HepG2 (cell line): ENCODE measurements around the gene ALX4. TPM values are rescaled to one million over a fixed set of nuclear protein-coding genes. Genes with fewer than 3 reads are reported as not detected.

ENCODE experiments used
- BCL6 ChIP-seq: IDR thresholded peaks from 2 replicates; pipeline ENCODE4 v1.6.1; 2016; ENCODE audit warnings: missing genetic modification reagents, missing compliant biosample characterization
- CHCHD3 ChIP-seq: sonication (generic); formaldehyde crosslinking; IDR thresholded peaks from 2 replicates; pipeline ENCODE4 v1.8.0; 2022; ENCODE audit warnings: mild to moderate bottlenecking, missing genetic modification reagents, moderate library complexity
- KAT2B ChIP-seq: fragments of 150-350 bp; IDR thresholded peaks from 2 replicates; pipeline ENCODE4 v1.6.1; 2014; ENCODE audit warnings: low read depth, low read length, borderline replicate concordance
- MEIS1 ChIP-seq: sonication (generic); formaldehyde crosslinking; IDR thresholded peaks from 2 replicates; pipeline ENCODE4 v1.9.0; 2021; ENCODE audit warnings: mild to moderate bottlenecking, missing genetic modification reagents, moderate library complexity, borderline replicate concordance
- PHF20 ChIP-seq: sonication (generic); formaldehyde crosslinking; IDR thresholded peaks from 2 replicates; pipeline ENCODE4 v1.5.0; 2020; ENCODE audit warnings: mild to moderate bottlenecking, missing genetic modification reagents
- POLR2AphosphoS5 ChIP-seq: IDR thresholded peaks from 2 replicates; pipeline ENCODE4 v1.6.1; 2012; ENCODE audit warnings: low read depth, low read length
- POLR2G ChIP-seq: fragments of 200-400 bp; formaldehyde crosslinking; IDR thresholded peaks from 2 replicates; pipeline ENCODE4 v1.6.1; 2018; ENCODE audit warnings: mild to moderate bottlenecking, low read depth, low read length, moderate library complexity
- PRMT3 ChIP-seq: sonication (generic); formaldehyde crosslinking; IDR thresholded peaks from 2 replicates; pipeline ENCODE4 v1.8.1; 2022; ENCODE audit warnings: low read depth, mild to moderate bottlenecking, moderate library complexity, missing genetic modification reagents, borderline replicate concordance
- SMAD1 ChIP-seq: sonication (generic); formaldehyde crosslinking; IDR thresholded peaks from 2 replicates; pipeline ENCODE4 v1.4.0; 2020; ENCODE audit warnings: missing genetic modification reagents, low read depth, mild to moderate bottlenecking, borderline replicate concordance
- ZBTB20 ChIP-seq: sonication (generic); formaldehyde crosslinking; IDR thresholded peaks from 2 replicates; pipeline ENCODE4 v1.8.1; 2023; ENCODE audit warnings: missing genetic modification reagents, low read depth, mild to moderate bottlenecking, borderline replicate concordance
- ZKSCAN5 ChIP-seq: sonication (generic); formaldehyde crosslinking; IDR thresholded peaks from 2 replicates; pipeline ENCODE4 v1.5.1; 2020; ENCODE audit warnings: mild to moderate bottlenecking, missing genetic modification reagents
- ZNF570 ChIP-seq: sonication (generic); formaldehyde crosslinking; IDR thresholded peaks from 2 replicates; pipeline ENCODE4 v1.4.0; 2020; ENCODE audit warnings: mild to moderate bottlenecking, missing genetic modification reagents, borderline replicate concordance
- polyA plus RNA-seq, 8 experiments: library from polyadenylated mRNA; depleted of rRNA in 3 of 8; stranded (reverse) in 7 of 8; unstranded in 1 of 8; fragments of >200 nt; fragmentation: Illumina TruSeq in 4 of 8; extraction: Trizol in 4 of 8; gene quantifications; 2 replicates each; pipeline versions ENCODE4 v1.2.1 to v1.2.3, GENCODE V29; 2011 to 2016; ENCODE audit warnings: low read depth in 4 of 8, missing spikeins in 1 of 8, mixed read lengths in 1 of 8; ENCODE audit not compliant: insufficient read depth in 1 of 8
- total RNA-seq, 5 experiments: library from RNA; depleted of rRNA; stranded (reverse); fragments of >200 nt; fragmentation: Illumina TruSeq; extraction: Trizol; gene quantifications; 2 replicates each; pipeline ENCODE4 v1.2.3, GENCODE V29; 2016; ENCODE audit warnings: low read depth in 1 of 5
- TF ChIP-seq, protein P1 (sequence below): sonication (generic); formaldehyde crosslinking; IDR thresholded peaks from 2 replicates; pipeline ENCODE4 v1.5.0; 2020; ENCODE audit warnings: mild to moderate bottlenecking, missing genetic modification reagents
- TF ChIP-seq, protein P2 (sequence below): sonication (generic); formaldehyde crosslinking; IDR thresholded peaks from 2 replicates; pipeline ENCODE4 v1.4.0; 2020; ENCODE audit warnings: mild to moderate bottlenecking, missing genetic modification reagents

ALX4 gene
- total and polyA plus RNA-seq, 2 of the 13 experiments (the other 11 are each of a cell fraction or from before 2014, with no cell fraction given) = not detected

DNA sequence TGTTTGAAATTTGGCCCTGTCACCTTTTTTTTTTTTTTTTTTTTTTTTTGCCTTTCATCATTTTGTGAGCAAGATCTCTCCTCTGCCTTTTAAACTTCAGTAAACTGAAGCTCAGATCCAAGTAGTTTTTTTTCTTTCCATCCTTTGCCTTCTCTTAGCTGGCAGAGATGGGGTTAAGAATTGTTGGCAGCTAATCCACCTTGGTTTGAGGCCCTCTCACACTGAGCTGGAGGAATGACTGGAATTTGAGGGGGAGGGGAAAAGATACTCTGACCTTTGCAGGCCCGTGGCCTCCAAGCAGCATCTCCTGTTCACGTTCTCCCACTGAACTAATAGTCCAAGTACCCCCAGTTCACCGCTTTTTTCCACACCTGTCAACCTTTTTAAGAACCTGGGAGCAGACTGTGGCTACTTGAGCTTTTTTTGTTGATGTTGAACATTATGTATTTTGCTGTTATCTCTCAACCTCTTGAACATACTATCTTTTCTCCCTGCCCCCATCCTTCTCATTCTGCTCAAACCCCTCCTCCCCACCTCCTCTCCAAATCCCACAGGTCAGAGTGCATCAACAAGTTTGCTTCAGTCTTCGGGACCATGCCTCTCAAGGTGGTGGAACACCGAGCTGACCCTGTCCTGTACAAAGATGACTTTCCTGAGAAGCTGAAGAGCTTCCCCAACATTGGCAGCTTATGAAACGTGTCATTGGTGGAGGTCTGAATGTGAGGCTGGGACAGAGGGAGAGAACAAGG, 66.2 kb downstream of the ALX4 start (continued):
- TF ChIP-seq, protein P1, sequence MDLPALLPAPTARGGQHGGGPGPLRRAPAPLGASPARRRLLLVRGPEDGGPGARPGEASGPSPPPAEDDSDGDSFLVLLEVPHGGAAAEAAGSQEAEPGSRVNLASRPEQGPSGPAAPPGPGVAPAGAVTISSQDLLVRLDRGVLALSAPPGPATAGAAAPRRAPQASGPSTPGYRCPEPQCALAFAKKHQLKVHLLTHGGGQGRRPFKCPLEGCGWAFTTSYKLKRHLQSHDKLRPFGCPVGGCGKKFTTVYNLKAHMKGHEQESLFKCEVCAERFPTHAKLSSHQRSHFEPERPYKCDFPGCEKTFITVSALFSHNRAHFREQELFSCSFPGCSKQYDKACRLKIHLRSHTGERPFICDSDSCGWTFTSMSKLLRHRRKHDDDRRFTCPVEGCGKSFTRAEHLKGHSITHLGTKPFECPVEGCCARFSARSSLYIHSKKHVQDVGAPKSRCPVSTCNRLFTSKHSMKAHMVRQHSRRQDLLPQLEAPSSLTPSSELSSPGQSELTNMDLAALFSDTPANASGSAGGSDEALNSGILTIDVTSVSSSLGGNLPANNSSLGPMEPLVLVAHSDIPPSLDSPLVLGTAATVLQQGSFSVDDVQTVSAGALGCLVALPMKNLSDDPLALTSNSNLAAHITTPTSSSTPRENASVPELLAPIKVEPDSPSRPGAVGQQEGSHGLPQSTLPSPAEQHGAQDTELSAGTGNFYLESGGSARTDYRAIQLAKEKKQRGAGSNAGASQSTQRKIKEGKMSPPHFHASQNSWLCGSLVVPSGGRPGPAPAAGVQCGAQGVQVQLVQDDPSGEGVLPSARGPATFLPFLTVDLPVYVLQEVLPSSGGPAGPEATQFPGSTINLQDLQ (CRISPR knock-in tag) = no peak
- TF ChIP-seq KAT2B = no peak
- TF ChIP-seq PHF20 = no peak
- TF ChIP-seq CHCHD3 (CRISPR knock-in tag) = no peak
- TF ChIP-seq, protein P2, sequence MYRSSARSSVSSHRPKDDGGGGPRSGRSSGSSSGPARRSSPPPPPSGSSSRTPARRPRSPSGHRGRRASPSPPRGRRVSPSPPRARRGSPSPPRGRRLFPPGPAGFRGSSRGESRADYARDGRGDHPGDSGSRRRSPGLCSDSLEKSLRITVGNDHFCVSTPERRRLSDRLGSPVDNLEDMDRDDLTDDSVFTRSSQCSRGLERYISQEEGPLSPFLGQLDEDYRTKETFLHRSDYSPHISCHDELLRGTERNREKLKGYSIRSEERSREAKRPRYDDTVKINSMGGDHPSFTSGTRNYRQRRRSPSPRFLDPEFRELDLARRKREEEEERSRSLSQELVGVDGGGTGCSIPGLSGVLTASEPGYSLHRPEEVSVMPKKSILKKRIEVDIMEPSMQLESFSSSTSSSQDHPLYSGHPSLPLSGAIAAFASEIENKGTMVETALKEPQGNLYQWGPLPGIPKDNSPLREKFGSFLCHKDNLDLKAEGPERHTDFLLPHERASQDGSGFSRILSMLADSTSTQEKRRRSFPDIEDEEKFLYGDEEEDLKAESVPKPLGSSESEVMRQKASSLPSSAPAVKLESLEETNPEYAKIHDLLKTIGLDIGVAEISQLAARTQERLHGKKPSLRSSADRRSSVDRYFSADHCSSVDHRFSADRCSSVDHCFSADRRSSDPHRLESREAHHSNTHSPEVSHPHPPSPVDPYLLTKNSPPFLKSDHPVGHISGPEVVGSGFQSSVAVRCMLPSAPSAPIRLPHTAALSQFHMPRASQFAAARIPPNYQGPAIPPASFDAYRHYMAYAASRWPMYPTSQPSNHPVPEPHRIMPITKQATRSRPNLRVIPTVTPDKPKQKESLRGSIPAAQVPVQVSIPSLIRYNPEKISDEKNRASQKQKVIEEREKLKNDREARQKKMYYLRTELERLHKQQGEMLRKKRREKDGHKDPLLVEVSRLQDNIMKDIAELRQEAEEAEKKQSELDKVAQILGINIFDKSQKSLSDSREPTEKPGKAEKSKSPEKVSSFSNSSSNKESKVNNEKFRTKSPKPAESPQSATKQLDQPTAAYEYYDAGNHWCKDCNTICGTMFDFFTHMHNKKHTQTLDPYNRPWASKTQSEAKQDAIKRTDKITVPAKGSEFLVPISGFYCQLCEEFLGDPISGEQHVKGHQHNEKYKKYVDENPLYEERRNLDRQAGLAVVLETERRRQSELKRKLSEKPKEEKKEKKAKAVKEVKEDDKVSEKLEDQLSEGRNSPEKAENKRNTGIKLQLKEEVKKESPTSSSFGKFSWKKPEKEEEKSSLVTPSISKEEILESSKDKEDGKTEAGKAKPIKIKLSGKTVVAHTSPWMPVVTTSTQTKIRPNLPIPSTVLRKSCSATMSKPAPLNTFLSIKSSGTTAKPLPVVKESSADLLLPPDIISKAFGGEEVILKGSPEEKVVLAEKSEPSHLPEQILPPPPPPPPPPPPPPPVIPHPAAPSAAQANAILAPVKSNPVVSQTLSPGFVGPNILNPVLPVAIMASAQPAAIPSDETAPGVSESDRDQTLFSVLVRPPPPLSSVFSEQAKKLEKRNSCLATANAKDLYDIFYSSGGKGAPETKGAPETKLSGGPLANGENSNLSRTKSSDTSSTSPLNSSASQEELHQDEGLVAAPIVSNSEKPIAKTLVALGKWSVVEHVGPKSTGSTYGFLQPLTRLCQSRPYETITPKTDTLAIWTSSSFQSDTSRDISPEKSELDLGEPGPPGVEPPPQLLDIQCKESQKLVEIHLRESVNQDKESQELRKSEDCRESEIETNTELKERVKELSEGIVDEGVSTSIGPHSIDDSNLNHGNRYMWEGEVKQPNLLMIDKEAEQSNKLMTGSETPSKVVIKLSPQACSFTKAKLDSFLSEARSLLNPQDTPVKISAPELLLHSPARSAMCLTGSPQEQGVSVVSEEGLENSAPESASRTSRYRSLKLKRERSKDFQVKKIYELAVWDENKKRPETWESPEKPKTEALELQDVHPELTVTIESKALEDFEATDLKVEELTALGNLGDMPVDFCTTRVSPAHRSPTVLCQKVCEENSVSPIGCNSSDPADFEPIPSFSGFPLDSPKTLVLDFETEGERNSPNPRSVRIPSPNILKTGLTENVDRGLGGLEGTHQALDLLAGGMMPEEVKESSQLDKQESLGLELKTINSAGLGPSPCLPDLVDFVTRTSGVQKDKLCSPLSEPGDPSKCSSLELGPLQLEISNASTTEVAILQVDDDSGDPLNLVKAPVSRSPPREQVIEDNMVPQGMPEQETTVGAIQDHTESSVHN (CRISPR knock-in tag) = no peak
- TF ChIP-seq ZBTB20 (CRISPR knock-in tag) = no peak
- no peak for TF ChIP-seq PRMT3
- no peak for TF ChIP-seq ZNF570 (CRISPR knock-in tag)
- no peak for TF ChIP-seq POLR2G
- no peak for TF ChIP-seq POLR2AphosphoS5
- TF ChIP-seq BCL6 (CRISPR knock-in tag) = peak; percentile 47; the same call in 1 of the 2 replicates
- TF ChIP-seq ZKSCAN5 (CRISPR knock-in tag) = no peak
- TF ChIP-seq SMAD1 = no peak
- TF ChIP-seq MEIS1 = no peak
